ENCODE results near the gene PRDX6. TPM values are rescaled to one million over a fixed set of nuclear protein-coding genes. Genes with fewer than 3 reads are reported as not detected.

PRDX6 gene
- total and polyA plus RNA-seq, 2 of the 8 experiments (the other 6 are each of a cell fraction or from before 2014, with no cell fraction given): 348 to 677 TPM

DNA sequence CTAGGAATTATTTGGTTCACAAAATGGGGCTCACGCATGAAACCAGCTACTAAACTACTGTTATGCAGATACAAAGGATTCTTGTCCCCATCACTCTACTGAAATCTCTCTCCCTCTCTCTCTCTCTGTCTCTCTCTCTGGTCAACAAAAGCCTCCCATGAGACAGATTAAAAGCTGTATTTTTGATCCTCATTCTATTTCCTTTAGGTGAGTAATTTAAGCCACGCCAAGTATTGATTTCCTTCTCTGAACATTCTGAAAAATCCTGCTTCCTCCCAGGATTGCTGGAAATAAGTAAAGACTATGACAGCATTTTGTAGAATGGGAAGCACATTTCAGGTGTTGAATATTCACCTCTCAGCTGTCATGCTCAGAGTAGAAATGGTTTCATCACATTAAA, 43.7 kb downstream of the PRDX6 start (continued):
- TF ChIP-seq FOSL1 (IDR thresholded peaks at IDR 0.05; ENCODE audit: insufficient read depth, low read depth, low read length): no peak
- no peak for TF ChIP-seq MAX (IDR thresholded peaks at IDR 0.05)

Measured in H1 (cell line).